BE2C (cell line): ENCODE data around the gene SYNDIG1.

Experiments used
- DNase-seq: peaks from one replicate; pipeline ENCODE4 v3.0.0-alpha.2; 2020
- H3K27me3 ChIP-seq: fragments of 250-450 bp; sonication (Bioruptor Pico); 2 replicates; pipeline ENCODE4 v1.5.1; 2020; ENCODE audit warnings: mild to moderate bottlenecking
- H3K36me3 ChIP-seq: fragments of 250-450 bp; sonication (Bioruptor Pico); 2 replicates; pipeline ENCODE4 v1.5.1; 2020; ENCODE audit warnings: mild to moderate bottlenecking
- H3K4me1 ChIP-seq: fragments of 250-450 bp; sonication (Bioruptor Pico); 2 replicates; pipeline ENCODE4 v1.5.1; 2020
- H3K4me3 ChIP-seq: 2 replicates; pipeline ENCODE4 v1.5.1; 2011; ENCODE audit warnings: low read depth, low read length
- H3K9me3 ChIP-seq: fragments of 250-450 bp; sonication (Bioruptor Pico); 2 replicates; pipeline ENCODE4 v1.5.1; 2020
- TF ChIP-seq, protein P1 (sequence below): IDR thresholded peaks from 2 replicates; pipeline ENCODE4 v1.5.1; 2012; ENCODE audit warnings: mild to moderate bottlenecking, low read depth, low read length

The SYNDIG1 gene

DNA sequence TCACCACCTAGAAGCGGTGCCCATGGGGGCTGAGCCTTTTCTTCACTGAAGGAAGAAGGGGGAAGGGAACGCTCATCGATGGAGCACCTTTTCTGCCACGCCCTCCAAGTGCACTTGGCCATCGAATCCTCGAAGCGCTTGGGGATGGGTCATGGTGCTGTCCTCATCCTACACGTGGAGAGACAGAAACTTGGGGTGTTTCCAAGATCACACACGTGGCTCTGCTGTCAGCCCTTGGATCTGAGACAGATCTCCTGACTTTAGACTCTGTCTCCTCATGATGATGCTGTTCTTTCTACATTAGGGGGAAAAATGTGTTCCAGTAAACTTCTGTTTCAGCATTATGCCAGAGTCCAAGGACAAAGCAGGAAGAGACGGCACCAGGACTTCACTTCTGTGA lies 78.5 kb downstream of the SYNDIG1 start:
- DNase-seq: no peak

GRCh38 chr20:24559114-24559732 lies 89.8 kb downstream of the SYNDIG1 start:
- Histone ChIP-seq H3K27me3 (no peaks in the 10 kb centered on the region), H3K36me3 (no peaks in the 10 kb centered on the region), H3K4me1 (no peaks in the 10 kb centered on the region), H3K4me3 (no peak overlapping the region), H3K9me3 (no peaks in the 10 kb centered on the region)
- DNase-seq: no peak
- TF ChIP-seq, protein P1, sequence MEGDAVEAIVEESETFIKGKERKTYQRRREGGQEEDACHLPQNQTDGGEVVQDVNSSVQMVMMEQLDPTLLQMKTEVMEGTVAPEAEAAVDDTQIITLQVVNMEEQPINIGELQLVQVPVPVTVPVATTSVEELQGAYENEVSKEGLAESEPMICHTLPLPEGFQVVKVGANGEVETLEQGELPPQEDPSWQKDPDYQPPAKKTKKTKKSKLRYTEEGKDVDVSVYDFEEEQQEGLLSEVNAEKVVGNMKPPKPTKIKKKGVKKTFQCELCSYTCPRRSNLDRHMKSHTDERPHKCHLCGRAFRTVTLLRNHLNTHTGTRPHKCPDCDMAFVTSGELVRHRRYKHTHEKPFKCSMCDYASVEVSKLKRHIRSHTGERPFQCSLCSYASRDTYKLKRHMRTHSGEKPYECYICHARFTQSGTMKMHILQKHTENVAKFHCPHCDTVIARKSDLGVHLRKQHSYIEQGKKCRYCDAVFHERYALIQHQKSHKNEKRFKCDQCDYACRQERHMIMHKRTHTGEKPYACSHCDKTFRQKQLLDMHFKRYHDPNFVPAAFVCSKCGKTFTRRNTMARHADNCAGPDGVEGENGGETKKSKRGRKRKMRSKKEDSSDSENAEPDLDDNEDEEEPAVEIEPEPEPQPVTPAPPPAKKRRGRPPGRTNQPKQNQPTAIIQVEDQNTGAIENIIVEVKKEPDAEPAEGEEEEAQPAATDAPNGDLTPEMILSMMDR: no peak

More for the DNA sequence above, 78.5 kb downstream of the SYNDIG1 start:
- Histone ChIP-seq H3K4me3 (no peak overlapping the region), H3K9me3 (no peaks in the 10 kb centered on the region; the same call in 1 of the 2 replicates), H3K27me3 (no peaks in the 10 kb centered on the region; the same call in 1 of the 2 replicates), H3K36me3 (no peaks in the 10 kb centered on the region), H3K4me1 (no peaks in the 10 kb centered on the region)
- TF ChIP-seq, protein P1: no peak

GRCh38 chr20:24560571-24561491 lies 91.4 kb downstream of the SYNDIG1 start:
- H3K27me3 ChIP-seq: no peaks in the 10 kb centered on the region
- no peak for DNase-seq
- no peaks in the 10 kb centered on the region for H3K9me3 ChIP-seq

DNA sequence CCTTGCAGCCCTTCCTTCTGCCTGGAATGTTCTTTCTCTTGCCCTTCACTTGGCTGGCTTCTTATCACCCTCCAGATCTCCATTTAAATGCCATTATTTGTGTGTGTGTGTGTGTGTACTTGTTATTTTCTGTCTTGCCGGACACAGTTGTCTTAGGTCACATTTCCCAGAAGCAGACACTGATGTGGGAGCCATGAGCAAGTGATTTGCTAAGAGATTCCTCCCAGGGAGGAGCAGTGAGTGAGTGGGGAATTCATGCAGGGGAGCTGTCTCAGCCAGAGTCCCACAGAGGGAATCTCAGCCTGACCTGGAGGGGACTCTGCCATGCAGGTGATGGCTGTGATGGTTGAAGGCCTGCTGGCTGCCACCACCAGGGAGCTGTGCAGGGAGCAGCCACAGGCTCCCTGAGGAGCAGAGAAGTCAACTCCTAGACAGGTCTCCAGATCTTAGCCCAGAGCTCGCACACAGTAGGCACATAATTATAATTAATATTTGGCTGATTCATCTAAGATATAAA lies 96.5 kb downstream of the SYNDIG1 start:
- Histone ChIP-seq H3K9me3 (no peaks in the 10 kb centered on the region), H3K4me3 (no peak overlapping the region), H3K27me3 (no peaks in the 10 kb centered on the region), H3K36me3 (no peaks in the 10 kb centered on the region), H3K4me1 (no peaks in the 10 kb centered on the region)
- no peak for DNase-seq
- TF ChIP-seq, protein P1: no peak

More at GRCh38 chr20:24560571-24561491, 91.4 kb downstream of the SYNDIG1 start:
- Histone ChIP-seq H3K4me1 (no peaks in the 10 kb centered on the region), H3K36me3 (no peaks in the 10 kb centered on the region), H3K4me3 (no peak overlapping the region)
- TF ChIP-seq, protein P1: no peak

- Histone ChIP-seq H3K4me3 (no peak overlapping the region), H3K4me1 (no peaks in the 10 kb centered on the region), H3K36me3 (no peaks in the 10 kb centered on the region), H3K27me3 (no peaks in the 10 kb centered on the region), H3K9me3 (no peaks in the 10 kb centered on the region)
- TF ChIP-seq, protein P1: no peak
- no peak for DNase-seq
Measured at GRCh38 chr20:24566656-24567055, 97.2 kb downstream of the SYNDIG1 start.

DNA sequence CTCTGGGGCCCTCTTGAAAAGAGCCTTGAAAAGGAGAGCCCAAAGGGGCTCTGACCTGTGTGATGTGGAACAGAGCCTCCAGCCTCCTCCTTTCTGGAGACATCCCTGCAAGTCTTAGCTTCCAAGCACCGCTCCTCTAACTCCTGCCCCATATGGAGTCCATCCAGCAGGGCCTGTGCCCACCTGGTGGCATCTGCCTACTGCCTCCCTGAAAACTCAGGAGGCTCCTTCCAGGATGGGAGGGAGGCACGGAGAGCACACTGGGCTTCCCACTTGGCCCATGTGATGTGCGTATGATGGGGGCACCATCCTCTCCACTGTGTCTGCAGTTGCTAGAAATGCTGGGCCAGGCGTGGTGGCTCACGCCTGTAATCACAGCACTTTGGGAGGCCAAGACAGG lies 98.1 kb downstream of the SYNDIG1 start:
- no peak overlapping the region for H3K4me3 ChIP-seq
- no peaks in the 10 kb centered on the region for H3K27me3 ChIP-seq
- H3K36me3 ChIP-seq: no peaks in the 10 kb centered on the region
- H3K9me3 ChIP-seq: no peaks in the 10 kb centered on the region
- TF ChIP-seq, protein P1: no peak
- no peak for DNase-seq
- H3K4me1 ChIP-seq: no peaks in the 10 kb centered on the region
